NAMALWA (cell line): ENCODE measurements around the gene ARL16.

Experiments used
- DNase-seq: peaks from one replicate; pipeline ENCODE4 v3.0.0-alpha.2; 2015; ENCODE audit warnings: low spot score

The ARL16 gene

GRCh38 chr17:81644496-81644895, 39.1 kb downstream of the ARL16 start:
- DNase-seq: no peak

- no peak for DNase-seq
Measured at GRCh38 chr17:81641825-81642489, 41.6 kb downstream of the ARL16 start.

GRCh38 chr17:81640011-81640410, 43.6 kb downstream of the ARL16 start:
- no peak for DNase-seq

- no peak for DNase-seq
Measured at GRCh38 chr17:81638683-81639082, 44.9 kb downstream of the ARL16 start.

GRCh38 chr17:81636505-81637288, 46.9 kb downstream of the ARL16 start, which contains the start of the genes NPLOC4 and TSPAN10:
TSS of gene NPLOC4 (minus strand) at chr17:81637112. CDS start at chr17:81636930, 182 bp downstream.
TSS of gene TSPAN10 (plus strand) at chr17:81637196. CDS start at chr17:81642413, 5,217 bp downstream.
- peak; percentile 80 for DNase-seq

- DNase-seq: no peak
Measured at GRCh38 chr17:81635973-81636504, 47.6 kb downstream of the ARL16 start.

GRCh38 chr17:81635431-81635830, 48.2 kb downstream of the ARL16 start:
- DNase-seq: no peak

GRCh38 chr17:81631482-81631881, 52.1 kb downstream of the ARL16 start:
- DNase-seq: no peak
